ENCODE results near the gene HSP90B1. TPM values are rescaled to one million over a fixed set of nuclear protein-coding genes. Genes with fewer than 3 reads are reported as not detected.

The HSP90B1 gene
- total RNA-seq, 4 donors from 2014 or later, result 236 to 475 (median 401) TPM

- Histone ChIP-seq H3K4me3 (no peak overlapping the region), H3K27me3 (no peaks in the 10 kb centered on the region), H3K4me1 (no peaks in the 10 kb centered on the region), H3K36me3 (peaks cover 0 to 4% of the 10 kb centered on the region in 2 donors), H3K27ac (no peak overlapping the region), H3K9me3 (no peaks in the 10 kb centered on the region)
- DNase-seq, result no peak
- TF ChIP-seq POLR2A (IDR thresholded peaks at IDR 0.05) (no peak), CTCF (IDR thresholded peaks at IDR 0.05) (no peak)
- intact Hi-C loops (cut with DNase I; ENCODE audit: low total_unique reads), result no loop called here
These were observed 14.8 kb downstream of the HSP90B1 start for GRCh38 chr12:103944964-103945363.

- Histone ChIP-seq H3K27ac (no peak overlapping the region), H3K27me3 (no peaks in the 10 kb centered on the region), H3K4me1 (no peaks in the 10 kb centered on the region), H3K4me3 (no peak overlapping the region), H3K36me3 (peaks cover 0 to 4% of the 10 kb centered on the region in 2 donors), H3K9me3 (no peaks in the 10 kb centered on the region)
- TF ChIP-seq CTCF (IDR thresholded peaks at IDR 0.05), result no peak
- no peak for TF ChIP-seq POLR2A (IDR thresholded peaks at IDR 0.05)
- DNase-seq, result no peak
- intact Hi-C loops (cut with DNase I; ENCODE audit: low total_unique reads), result no loop called here
These were observed 17.8 kb downstream of the HSP90B1 start for GRCh38 chr12:103947871-103948555.

GRCh38 chr12:103948746-103949406, 18.7 kb downstream of the HSP90B1 start:
- Histone ChIP-seq H3K27me3 (no peaks in the 10 kb centered on the region), H3K27ac (no peak overlapping the region), H3K9me3 (no peaks in the 10 kb centered on the region), H3K4me1 (no peaks in the 10 kb centered on the region), H3K36me3 (peaks cover 0 to 4% of the 10 kb centered on the region in 2 donors), H3K4me3 (no peak overlapping the region)
- intact Hi-C loops (cut with DNase I; ENCODE audit: low total_unique reads), result no loop called here
- no peak for TF ChIP-seq CTCF (IDR thresholded peaks at IDR 0.05)
- DNase-seq, result no peak

- Histone ChIP-seq H3K4me3 (no peak overlapping the region), H3K4me1 (peaks cover 0 to 13% of the 10 kb centered on the region in 2 donors), H3K27ac (no peak overlapping the region), H3K27me3 (no peaks in the 10 kb centered on the region), H3K36me3 (no peaks in the 10 kb centered on the region), H3K9me3 (no peaks in the 10 kb centered on the region)
- intact Hi-C loops (cut with DNase I; ENCODE audit: low total_unique reads), result no loop called here
- no peak for TF ChIP-seq POLR2A (IDR thresholded peaks at IDR 0.05)
- TF ChIP-seq CTCF (IDR thresholded peaks at IDR 0.05), result no peak
- no peak for DNase-seq
These were observed 22.3 kb downstream of the HSP90B1 start for GRCh38 chr12:103952497-103952896.

- TF ChIP-seq POLR2A (IDR thresholded peaks at IDR 0.05) (no peak), CTCF (IDR thresholded peaks at IDR 0.05) (no peak)
- no peak for DNase-seq
- Histone ChIP-seq H3K27me3 (no peaks in the 10 kb centered on the region), H3K36me3 (no peaks in the 10 kb centered on the region), H3K4me1 (peaks cover 0 to 13% of the 10 kb centered on the region in 2 donors), H3K27ac (peak overlapping the region; percentile 90), H3K9me3 (no peaks in the 10 kb centered on the region), H3K4me3 (peak overlapping the region; percentile 70 to 75)
- intact Hi-C loops (cut with DNase I; ENCODE audit: low total_unique reads), result no loop called here
These were observed 25.8 kb downstream of the HSP90B1 start for GRCh38 chr12:103955811-103956508.

Measured in uterus (tissue), 4 donors.